ENCODE measurements around the gene TBC1D5. TPM values are rescaled to one million over a fixed set of nuclear protein-coding genes. Genes with fewer than 3 reads are reported as not detected.
"Not testable (repeated sequence)": the region's sequence is repeated elsewhere in the genome, so short reads cannot be mapped to it uniquely, and the experiment has no call there.

The TBC1D5 gene
- total RNA-seq, 1 donor from 2014 or later, result 25.9 TPM

DNA sequence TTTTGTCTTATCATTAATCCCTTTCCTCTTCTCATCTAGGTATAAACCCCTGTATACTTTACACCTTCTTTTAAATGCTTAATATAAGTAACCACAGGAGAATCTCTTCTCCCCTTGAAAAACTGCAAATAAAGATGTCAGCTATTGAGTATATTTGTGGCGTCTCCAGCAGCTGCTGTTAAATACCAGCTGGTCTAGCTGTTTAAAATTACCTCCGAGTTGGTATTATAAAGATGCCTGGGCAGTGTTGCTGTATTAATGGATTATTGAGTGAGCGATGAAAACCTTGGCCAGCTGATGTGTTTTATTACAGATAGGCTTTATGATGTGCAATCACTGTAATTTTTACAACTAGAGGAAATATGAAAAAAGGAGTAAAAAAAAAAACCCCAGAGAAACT lies 388.1 kb downstream of the TBC1D5 start:
- intact Hi-C loops (cut with DNase I), result no loop called here
- DNase-seq (ENCODE audit: low spot score), result no peak

DNA sequence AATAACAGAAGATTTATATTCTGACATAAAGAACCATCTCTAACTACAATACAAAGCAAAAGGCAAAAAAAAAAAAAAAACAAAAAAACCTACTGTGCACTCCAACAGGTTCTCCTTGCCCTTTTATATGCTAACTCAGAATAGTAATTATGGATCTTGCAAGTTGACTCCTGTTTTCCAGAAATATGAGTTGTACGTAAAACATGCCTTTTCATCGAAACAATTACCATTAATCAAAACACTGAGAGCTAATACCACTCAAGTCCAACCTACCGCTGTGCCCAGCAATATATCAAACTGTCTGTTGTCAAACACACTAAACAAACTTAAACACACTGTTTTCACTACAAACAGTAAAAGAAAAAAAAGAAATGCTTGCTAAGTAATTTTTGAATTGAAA lies 389.8 kb downstream of the TBC1D5 start:
- intact Hi-C loops (cut with DNase I), result no loop called here
- no peak for DNase-seq (ENCODE audit: low spot score)

DNA sequence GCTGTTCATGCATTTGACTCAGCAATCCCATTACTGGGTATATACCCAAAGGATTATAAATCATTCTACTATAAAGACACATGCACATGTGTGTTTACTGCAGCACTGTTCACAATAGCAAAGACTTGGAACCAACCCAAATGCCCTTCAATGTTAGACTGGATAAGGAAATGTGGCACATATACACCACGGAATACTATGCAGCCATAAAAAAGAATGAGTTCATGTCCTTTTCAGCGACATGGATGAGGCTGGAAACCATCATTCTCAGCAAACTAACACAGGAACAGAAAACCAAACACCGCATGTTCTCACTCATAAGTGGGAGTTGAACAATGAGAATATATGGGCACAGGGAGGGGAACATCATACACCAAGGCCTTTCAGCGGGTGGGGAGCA lies 391.2 kb downstream of the TBC1D5 start:
- intact Hi-C loops (cut with DNase I), result not testable (repeated sequence)

DNA sequence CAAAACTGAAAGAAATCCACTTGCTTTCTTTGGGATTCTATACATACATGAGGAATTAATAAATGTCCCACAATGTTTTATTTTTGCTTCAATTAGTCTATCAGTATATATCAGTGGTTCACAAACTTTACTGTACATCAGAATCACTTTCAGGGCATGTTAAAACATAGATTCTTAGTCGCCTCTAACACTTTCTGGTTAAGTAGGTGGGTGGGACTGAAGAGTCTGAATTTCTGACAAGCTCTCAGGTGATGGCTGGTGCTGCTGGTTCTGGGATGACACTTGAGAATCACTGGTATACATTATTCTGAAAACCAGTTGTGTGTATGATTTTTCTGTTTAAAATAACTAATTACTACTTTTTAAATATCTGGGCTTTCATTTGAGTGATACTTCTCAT lies 393.3 kb downstream of the TBC1D5 start:
- intact Hi-C loops (cut with DNase I), result no loop called here
- no peak for DNase-seq (ENCODE audit: low spot score)

More for the DNA sequence above, 391.2 kb downstream of the TBC1D5 start:
- not testable (repeated sequence) for DNase-seq (ENCODE audit: low spot score)

DNA sequence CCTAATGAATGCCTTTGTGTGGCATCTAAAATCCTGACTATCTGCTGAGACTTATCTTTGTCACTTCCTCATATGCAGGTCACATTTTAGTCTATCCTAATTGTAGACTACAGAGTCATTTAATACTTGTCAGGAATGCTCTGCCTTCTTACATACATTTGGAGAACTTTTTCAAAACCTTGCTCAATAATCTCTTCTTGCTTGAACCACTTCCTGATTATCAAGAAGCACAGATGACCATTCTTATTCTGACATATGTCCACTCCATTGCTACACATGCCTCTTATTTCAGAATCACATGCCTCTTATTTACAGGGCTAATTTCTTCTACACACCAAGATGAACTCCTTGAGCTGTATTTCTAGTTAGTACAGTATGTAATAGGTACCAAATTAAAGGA lies 400.3 kb downstream of the TBC1D5 start:
- no peak for DNase-seq (ENCODE audit: low spot score)
- intact Hi-C loops (cut with DNase I), result no loop called here

DNA sequence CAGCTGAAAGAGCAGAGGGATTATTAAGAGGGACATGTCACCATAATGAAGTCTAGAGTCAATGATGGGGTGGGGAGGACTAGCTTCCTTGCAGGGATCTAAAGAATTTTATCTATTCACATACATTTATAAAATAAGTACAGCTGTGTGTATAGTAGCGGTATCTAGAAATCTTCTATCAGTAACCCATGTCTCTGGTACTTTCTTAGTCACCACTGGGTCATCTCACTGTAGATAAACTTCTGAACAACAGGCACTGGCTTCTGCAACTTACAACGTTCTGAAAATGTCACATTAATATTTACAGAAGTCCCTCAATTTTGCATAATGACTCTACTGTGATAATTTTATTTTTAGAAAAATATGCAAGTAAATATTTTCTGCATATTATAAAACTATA lies 401.7 kb downstream of the TBC1D5 start:
- DNase-seq (ENCODE audit: low spot score), result no peak
- intact Hi-C loops (cut with DNase I), result no loop called here

DNA sequence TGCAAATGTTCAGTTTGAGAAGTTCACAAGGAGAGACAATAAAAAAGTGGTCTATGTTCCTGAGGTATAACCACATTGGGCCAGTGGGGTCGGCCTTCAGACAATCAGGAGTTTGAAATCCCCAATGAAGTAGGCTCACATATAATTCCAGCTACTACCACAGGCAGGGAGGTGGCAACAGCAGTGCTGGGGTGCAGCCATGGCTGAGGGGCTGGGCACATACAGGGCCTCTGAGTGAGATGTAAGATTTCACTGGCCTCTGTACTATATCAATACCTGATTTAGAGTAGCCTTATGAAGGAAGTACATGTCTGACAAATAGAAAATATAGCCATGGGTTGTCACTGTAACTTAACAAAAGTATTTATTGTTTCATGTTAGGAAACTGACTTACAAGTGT lies 402.2 kb downstream of the TBC1D5 start:
- no peak for DNase-seq (ENCODE audit: low spot score)
- intact Hi-C loops (cut with DNase I), result no loop called here

DNA sequence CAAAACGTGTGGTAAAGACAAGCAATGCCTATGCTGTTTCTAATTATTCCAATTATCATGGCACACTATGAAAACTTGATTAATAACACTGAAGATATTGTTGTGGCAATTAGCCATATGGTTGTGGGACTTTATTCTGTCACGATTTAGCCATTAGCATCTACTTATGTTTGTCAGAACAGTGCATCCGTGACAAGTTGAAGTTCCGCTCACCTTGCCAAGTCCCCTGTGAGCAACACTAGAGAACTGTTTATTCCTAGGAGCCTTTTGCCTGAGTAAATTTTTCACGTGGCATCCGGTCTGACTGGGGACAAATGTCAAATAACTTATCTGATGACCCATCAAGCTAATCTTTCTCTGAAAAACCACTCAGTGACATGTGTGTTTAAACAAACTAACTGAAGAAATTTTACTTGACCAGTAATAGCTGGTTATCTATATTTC lies 403.3 kb downstream of the TBC1D5 start:
- intact Hi-C loops (cut with DNase I), result no loop called here
- DNase-seq (ENCODE audit: low spot score), result no peak

DNA sequence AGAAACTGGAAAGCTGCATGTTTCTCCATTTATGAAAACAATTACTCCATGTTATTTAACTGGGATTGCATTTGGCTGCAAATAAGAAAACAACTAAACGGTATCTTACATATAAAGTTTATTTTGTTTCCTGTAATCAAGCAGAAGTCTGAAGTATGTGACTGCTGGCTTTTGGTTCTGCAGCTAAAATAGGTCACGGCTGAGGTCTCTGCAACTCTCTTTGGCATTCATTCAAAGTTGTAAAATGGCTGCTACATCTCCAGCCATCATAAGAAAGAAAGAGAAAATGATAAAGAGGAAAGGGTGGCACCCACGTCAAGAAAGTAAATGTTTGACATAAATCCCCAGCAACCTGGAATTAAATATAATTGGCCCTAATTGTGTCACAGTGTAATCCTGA lies 406.1 kb downstream of the TBC1D5 start:
- intact Hi-C loops (cut with DNase I), result no loop called here

DNA sequence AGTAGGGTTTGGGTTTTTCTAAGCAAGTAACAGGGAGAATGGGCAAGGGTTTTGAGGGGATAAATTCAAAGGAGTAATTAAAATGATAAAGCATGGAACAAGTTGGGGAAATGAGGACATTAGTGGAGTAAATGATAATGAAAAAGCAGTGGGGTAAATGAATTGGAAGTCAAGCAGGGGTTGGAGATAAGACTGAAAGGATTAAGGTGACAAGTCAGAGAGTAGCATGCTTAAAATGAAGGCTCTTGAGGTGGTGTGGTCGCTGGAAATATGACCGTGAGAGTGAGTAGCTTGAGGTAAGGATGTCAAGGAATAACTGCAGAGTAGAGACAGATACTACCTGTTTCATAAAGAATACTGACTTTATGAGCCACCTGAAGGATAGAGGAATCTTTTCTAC lies 408.5 kb downstream of the TBC1D5 start:
- no peak for DNase-seq (ENCODE audit: low spot score)
- intact Hi-C loops (cut with DNase I), result no loop called here

More for the DNA sequence above, 406.1 kb downstream of the TBC1D5 start:
- no peak for DNase-seq (ENCODE audit: low spot score)

DNA sequence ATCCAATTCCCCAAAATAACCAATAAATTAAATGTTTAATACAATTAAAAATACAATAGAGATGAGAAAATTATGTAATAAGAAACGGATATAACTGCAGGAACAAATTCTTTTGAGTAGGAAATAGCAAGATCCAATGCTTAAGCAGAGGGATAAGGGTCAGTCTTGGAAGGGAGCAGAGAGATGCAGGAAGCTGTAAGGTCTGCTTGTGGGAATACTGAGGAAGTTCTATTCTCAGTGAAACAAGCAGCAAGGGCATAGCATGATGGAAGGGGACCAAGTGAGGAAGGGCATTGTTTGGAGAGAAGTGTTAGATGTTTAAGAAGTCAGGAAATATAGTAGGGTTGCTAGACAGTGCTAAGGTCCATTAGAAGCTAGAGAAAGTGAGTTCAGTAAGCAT lies 409.0 kb downstream of the TBC1D5 start:
- no peak for DNase-seq (ENCODE audit: low spot score)
- intact Hi-C loops (cut with DNase I), result no loop called here

DNA sequence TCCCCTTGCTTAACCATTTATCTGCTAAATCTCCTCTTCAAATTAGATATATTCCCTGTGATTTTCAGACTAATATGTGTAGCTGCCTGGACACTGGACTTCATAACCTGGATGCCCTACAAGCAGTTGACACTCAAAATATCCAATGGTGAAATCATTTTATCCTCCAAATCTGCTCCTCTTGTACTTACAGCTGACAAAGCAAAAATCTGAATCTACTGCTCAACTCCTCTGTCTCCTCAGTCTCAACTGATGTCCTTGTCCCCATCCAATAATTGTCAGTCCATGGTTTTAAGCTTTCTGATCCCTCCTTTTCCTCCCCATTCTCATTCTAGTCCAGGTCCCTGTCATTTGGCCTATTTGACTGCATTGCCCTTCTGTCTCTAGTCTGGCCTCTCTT lies 411.8 kb downstream of the TBC1D5 start:
- no peak for DNase-seq (ENCODE audit: low spot score)
- intact Hi-C loops (cut with DNase I), result no loop called here

DNA sequence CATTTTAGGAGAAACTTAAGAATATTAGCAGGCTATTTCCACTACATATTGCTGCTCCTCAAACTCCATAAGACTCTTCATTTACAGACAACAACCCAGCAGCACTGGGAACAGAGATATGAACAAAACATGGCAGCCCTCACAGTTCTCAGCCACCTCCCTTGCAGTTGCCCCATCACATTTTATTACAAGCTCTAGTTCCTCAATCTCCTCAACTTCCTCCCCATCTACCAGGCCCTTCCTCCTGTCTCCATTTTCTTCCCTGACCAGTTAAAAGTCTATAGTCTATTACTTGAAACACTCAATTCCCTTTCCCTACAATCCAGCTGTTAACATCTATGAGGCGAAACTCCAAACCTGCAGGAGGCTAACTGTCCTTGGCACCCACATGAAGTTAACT lies 412.5 kb downstream of the TBC1D5 start:
- intact Hi-C loops (cut with DNase I), result no loop called here
- no peak for DNase-seq (ENCODE audit: low spot score)

DNA sequence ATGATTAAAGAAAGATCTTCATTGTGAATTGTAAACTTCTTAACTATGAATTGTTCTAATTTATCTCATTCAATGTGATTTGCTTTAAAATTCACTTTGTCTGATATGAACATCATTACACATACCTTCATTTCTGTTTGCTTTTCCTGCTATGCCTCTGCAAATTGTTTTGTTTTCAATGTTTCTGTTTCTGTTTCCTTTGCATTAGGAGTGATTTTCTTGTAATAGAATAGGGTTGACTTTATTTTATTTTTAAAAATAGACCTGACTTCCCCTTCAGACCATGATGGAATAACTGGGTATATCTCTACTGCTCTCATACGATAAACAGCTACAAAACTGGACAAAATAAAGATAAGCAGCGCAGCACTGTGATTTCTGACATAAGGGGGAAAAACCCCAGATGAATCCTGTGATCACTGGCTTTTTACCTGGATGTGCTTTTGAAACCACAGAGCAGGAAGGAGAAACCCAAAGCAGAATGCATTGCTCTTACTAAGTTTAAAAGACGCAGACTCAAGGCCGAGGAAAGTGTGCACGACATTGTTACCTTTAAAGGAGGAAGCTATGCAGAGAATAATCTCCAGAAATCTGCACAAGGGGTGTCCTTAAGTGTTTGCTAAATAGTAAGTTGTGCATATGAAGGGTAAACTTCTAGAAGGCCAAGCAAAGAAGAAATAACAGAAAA lies 420.2 kb downstream of the TBC1D5 start:
- DNase-seq (ENCODE audit: low spot score), result no peak
- intact Hi-C loops (cut with DNase I), result no loop called here

DNA sequence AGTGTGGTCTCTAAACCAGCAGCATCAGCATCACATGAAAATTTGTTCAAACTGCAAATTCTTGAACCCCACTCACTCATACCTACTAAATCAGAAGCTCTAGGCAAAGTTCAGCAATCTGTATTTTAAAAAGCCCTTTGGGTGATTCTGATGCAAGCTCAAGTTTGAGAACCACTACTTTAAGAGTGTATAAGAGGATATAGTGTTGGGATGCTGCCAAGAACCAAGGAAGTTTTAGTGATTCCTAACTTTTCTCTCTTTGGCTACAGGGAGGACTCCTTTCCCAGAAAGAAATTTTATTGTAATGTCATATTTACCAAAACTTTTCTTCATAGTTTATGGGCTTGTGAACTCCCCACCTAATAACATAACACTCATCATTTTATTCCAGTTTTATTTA lies 422.2 kb downstream of the TBC1D5 start:
- no peak for DNase-seq (ENCODE audit: low spot score)
- intact Hi-C loops (cut with DNase I), result no loop called here

DNA sequence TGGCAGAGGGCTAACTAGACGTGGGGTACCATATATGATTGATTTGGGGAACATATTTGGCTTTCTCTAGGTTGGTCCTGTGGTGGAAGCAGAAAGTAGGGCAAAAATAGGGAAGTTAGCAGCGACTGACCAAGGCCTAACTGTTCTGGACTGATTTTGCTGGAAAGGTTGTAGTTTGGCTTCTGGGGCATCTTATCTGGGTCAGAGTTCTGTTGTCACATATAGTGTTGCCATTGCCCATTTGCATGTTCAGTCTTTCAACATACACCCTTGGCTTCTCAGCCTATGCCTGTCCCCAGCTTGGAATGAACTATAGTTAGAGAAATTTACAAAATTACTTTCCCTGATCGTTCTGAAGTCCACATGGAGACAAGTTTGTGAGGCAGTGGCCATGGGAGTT lies 426.5 kb downstream of the TBC1D5 start:
- intact Hi-C loops (cut with DNase I), result no loop called here
- no peak for DNase-seq (ENCODE audit: low spot score)

DNA sequence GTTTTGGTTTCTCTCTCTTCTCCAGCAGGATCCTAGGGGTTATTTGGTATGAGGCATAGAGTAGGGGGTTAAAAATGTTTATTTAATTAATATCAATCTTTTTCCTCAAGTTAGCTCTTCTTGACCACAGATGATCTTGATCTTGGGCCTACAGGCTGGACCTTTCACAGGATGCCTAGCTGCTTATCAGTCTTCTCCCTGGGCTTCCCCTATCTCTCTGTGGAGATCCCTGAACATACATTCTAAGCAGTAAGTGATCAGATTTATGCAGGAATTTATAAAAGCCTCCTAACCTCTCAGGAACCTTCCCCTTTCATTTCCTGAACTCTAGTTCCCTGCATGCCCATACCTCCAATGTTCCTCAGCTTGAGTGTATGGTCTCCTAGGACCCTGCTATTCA lies 428.3 kb downstream of the TBC1D5 start:
- no peak for DNase-seq (ENCODE audit: low spot score)
- intact Hi-C loops (cut with DNase I), result no loop called here

DNA sequence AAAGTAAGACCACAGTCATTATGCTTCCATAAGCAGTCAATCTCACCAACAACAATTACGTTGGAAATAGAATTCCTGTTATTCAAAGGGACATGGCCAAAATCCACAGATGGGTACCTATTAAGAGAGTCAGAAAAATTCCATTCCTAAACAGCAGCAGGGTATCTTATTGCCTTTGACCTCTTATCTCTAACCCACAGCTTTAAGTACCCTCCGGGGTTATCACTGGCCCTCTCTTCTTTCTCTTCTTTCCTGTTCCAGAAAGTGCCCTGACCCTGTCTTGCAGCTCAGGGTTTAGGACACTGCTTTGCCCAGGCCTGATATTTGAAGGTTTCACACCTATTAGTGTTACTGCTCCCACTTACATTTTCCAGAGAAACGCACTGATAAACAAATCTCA lies 428.7 kb downstream of the TBC1D5 start:
- intact Hi-C loops (cut with DNase I), result no loop called here
- DNase-seq (ENCODE audit: low spot score), result no peak

DNA sequence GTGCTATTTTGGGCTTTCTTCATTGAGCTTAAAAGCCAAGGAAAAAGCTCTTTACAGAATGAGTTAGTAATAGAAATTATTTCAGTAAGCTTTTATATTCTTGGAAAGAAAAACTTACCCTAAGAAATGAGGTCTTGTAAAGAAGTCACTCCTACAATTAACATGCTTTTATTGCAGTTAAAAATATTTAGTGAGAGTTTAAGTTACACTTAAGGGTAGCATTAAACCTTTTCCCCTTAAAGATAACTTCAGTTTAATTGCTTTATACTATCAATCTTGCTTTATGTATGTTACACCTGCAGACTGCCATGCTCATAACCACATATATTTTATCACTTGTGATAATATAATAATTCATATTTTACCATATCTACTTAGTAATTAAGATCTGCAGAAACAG lies 431.4 kb downstream of the TBC1D5 start:
- intact Hi-C loops (cut with DNase I), result no loop called here

DNA sequence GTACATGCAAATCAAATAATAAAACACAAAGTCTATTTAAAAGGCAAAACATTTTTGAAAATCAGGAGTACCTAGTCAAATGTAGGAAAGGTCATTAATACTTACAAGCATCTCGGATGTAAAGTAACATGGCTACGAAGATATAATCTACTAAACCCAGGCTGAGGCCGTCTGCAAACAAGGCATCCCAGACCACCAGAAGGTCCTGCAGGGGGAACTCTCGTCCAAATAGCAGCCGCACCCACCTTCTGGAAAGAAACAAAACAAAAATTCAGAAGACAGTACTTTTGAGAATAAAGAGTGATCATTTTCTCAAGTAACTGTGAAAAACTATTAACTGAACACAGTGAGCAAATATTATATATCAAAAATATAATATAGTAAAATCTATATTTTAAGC lies 434.5 kb downstream of the TBC1D5 start:
- intact Hi-C loops (cut with DNase I), result no loop called here
- DNase-seq (ENCODE audit: low spot score), result no peak

More for the DNA sequence above, 431.4 kb downstream of the TBC1D5 start:
- DNase-seq (ENCODE audit: low spot score), result no peak

DNA sequence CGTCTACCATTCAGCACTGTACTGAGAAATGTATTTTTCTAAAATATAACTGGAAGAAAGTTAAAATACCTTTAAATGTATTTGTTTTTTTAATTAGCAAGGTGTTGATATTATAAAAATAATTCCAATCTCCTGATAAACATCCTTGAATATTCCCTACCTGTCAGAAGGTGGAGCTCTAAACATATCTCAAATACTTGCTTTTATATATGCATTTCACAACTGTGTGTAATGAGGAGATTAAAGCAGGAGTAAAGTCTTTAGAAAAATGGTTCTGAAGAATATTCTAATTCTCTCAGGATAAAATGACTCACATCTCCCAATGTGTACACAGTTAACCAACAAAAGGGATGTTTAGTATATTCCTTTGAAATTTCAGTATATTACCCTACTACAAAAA lies 434.9 kb downstream of the TBC1D5 start:
- no peak for DNase-seq (ENCODE audit: low spot score)

DNA sequence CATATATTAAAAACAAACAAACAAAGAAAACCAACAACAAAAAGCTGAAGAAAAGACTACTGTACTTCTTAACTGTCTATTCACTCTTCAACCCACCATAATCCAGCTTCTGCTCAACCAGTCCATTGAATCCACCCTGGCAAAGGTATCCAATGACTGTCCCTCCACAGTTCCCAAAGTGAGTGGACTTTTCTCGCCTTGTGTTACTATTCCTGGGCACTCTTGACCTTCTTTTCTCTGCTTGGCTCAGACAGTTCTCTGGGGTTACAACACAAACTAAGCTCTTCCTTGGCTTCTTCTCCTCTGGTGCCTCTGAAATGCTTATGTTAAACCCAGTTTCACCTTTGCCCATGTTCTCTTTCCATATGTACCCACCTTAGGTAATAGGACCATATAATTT lies 437.5 kb downstream of the TBC1D5 start:
- intact Hi-C loops (cut with DNase I), result no loop called here
- DNase-seq (ENCODE audit: low spot score), result no peak

More for the DNA sequence above, 434.9 kb downstream of the TBC1D5 start:
- intact Hi-C loops (cut with DNase I), result no loop called here

Data from cardiac septum (tissue), 1 donor.